Astrocyte (in vitro differentiated cells and primary cell): ENCODE data around the gene KPNA3. TPM values are rescaled to one million over a fixed set of nuclear protein-coding genes. Genes with fewer than 3 reads are reported as not detected.
"Not testable (repeated sequence)": the region's sequence is repeated elsewhere in the genome, so short reads cannot be mapped to it uniquely, and the experiment has no call there.

ENCODE experiments used
- DNase-seq: peaks from one replicate; pipeline ENCODE4 v3.0.0-alpha.2; 2010; ENCODE audit warnings: low read depth
- FAIRE-seq: peaks from 2 replicates; lab custom pipeline; 2011; peaks lifted over from hg19 to GRCh38; lab: Jason Lieb, UNC
- H2AFZ ChIP-seq: 2 replicates; pipeline ENCODE4 v1.6.0; 2012; ENCODE audit warnings: low read depth, low read length, inconsistent platforms
- H3K27ac ChIP-seq: 2 replicates; pipeline ENCODE4 v1.5.1; 2011; ENCODE audit warnings: low read depth, low read length, inconsistent platforms
- H3K27me3 ChIP-seq: 2 replicates; pipeline ENCODE4 v1.6.0; 2011; ENCODE audit warnings: low read length, inconsistent platforms; ENCODE audit not compliant: insufficient read depth
- H3K36me3 ChIP-seq: 2 replicates; pipeline ENCODE4 v1.5.1; 2011; ENCODE audit warnings: low read length, inconsistent platforms; ENCODE audit not compliant: insufficient read depth
- H3K4me1 ChIP-seq: 2 replicates; pipeline ENCODE4 v1.5.1; 2011; ENCODE audit warnings: low read length, inconsistent platforms; ENCODE audit not compliant: insufficient read depth
- H3K4me2 ChIP-seq: 2 replicates; pipeline ENCODE4 v1.6.0; 2012; ENCODE audit warnings: low read length, inconsistent platforms
- H3K4me3 ChIP-seq: 2 replicates; pipeline ENCODE4 v1.5.1; 2011; ENCODE audit warnings: low read depth, mild to moderate bottlenecking, low read length, inconsistent platforms; ENCODE audit not compliant: insufficient read depth
- H3K79me2 ChIP-seq: 2 replicates; pipeline ENCODE4 v1.6.0; 2012; ENCODE audit warnings: mild to moderate bottlenecking, low read length, inconsistent platforms; ENCODE audit not compliant: insufficient read depth
- H3K9ac ChIP-seq: 2 replicates; pipeline ENCODE4 v1.6.0; 2012; ENCODE audit warnings: mild to moderate bottlenecking, low read length, inconsistent platforms
- H3K9me3 ChIP-seq: 2 replicates; pipeline ENCODE4 v1.5.1; 2012; ENCODE audit warnings: low read depth, mild to moderate bottlenecking, low read length, inconsistent platforms; ENCODE audit not compliant: insufficient read depth
- H4K20me1 ChIP-seq: 2 replicates; pipeline ENCODE4 v1.6.0; 2012; ENCODE audit warnings: low read length, inconsistent platforms; ENCODE audit not compliant: insufficient read depth
- H3K27ac Mint-ChIP-seq: one replicate; pipeline ENCODE4 v1.8.0; 2021; ENCODE audit warnings: mild to moderate bottlenecking, mixed read lengths; ENCODE audit not compliant: unreplicated experiment
- H3K27me3 Mint-ChIP-seq: one replicate; pipeline ENCODE4 v1.8.0; 2021; ENCODE audit warnings: low read depth, mixed read lengths; ENCODE audit not compliant: unreplicated experiment
- H3K36me3 Mint-ChIP-seq: one replicate; pipeline ENCODE4 v1.8.0; 2021; ENCODE audit warnings: low read depth, mixed read lengths; ENCODE audit not compliant: unreplicated experiment
- H3K4me1 Mint-ChIP-seq: one replicate; pipeline ENCODE4 v1.8.0; 2021; ENCODE audit warnings: low read depth, mixed read lengths; ENCODE audit not compliant: unreplicated experiment
- H3K4me3 Mint-ChIP-seq: one replicate; pipeline ENCODE4 v1.8.0; 2021; ENCODE audit warnings: mild to moderate bottlenecking, moderate library complexity, mixed read lengths; ENCODE audit not compliant: unreplicated experiment
- H3K9me3 Mint-ChIP-seq: one replicate; pipeline ENCODE4 v1.8.0; 2021; ENCODE audit warnings: mild to moderate bottlenecking, mixed read lengths; ENCODE audit not compliant: unreplicated experiment
- CTCF ChIP-seq: IDR thresholded peaks from 2 replicates; pipeline ENCODE4 v1.5.1; 2011; ENCODE audit warnings: low read depth, mild to moderate bottlenecking, inconsistent platforms, low read length, moderate library complexity; ENCODE audit not compliant: insufficient read depth
- EZH2 ChIP-seq: IDR thresholded peaks from 2 replicates; pipeline ENCODE4 v1.6.1; 2012; ENCODE audit warnings: mild to moderate bottlenecking, low read length, inconsistent platforms; ENCODE audit not compliant: insufficient read depth
- total RNA-seq: library from RNA; stranded (reverse); gene quantifications from 2 replicates; pipeline ENCODE4 v1.2.1, GENCODE V29; 2021

Gene KPNA3
- total RNA-seq, 1 donor from 2014 or later: 62.0 TPM

GRCh38 chr13:49806126-49806536 is 13.6 kb upstream of the KPNA3 start:
- Histone ChIP-seq H2AFZ (no peak overlapping the region), H3K4me2 (no peak overlapping the region), H3K4me3 (no peak overlapping the region), H4K20me1 (no peaks in the 10 kb centered on the region), H3K27ac (no peak overlapping the region), H3K9ac (no peak overlapping the region), H3K36me3 (no peaks in the 10 kb centered on the region), H3K9me3 (no peaks in the 10 kb centered on the region), H3K4me1 (no peaks in the 10 kb centered on the region), H3K79me2 (no peaks in the 10 kb centered on the region), H3K27me3 (peaks cover 9% of the 10 kb centered on the region)
- Mint-ChIP-seq H3K4me1 (peaks cover 6% of the 10 kb centered on the region), H3K9me3 (peaks cover 3% of the 10 kb centered on the region), H3K27ac (no peak overlapping the region), H3K27me3 (peaks cover 8% of the 10 kb centered on the region), H3K4me3 (no peak overlapping the region), H3K36me3 (no peaks in the 10 kb centered on the region)
- TF ChIP-seq EZH2: no peak
- TF ChIP-seq CTCF: no peak
- DNase-seq (no peak), FAIRE-seq (no peak)

GRCh38 chr13:49803047-49803446 is 10.6 kb upstream of the KPNA3 start:
- H3K4me1 ChIP-seq, H2AFZ ChIP-seq, FAIRE-seq, DNase-seq, H3K4me3 Mint-ChIP-seq, H3K4me1 Mint-ChIP-seq, H3K9me3 Mint-ChIP-seq, H3K9ac ChIP-seq, H3K4me3 ChIP-seq, H3K9me3 ChIP-seq, H3K27ac Mint-ChIP-seq, H3K36me3 ChIP-seq, H3K27me3 Mint-ChIP-seq, H4K20me1 ChIP-seq, H3K79me2 ChIP-seq, H3K27ac ChIP-seq, H3K36me3 Mint-ChIP-seq, H3K27me3 ChIP-seq, H3K4me2 ChIP-seq: not testable (repeated sequence)

DNA sequence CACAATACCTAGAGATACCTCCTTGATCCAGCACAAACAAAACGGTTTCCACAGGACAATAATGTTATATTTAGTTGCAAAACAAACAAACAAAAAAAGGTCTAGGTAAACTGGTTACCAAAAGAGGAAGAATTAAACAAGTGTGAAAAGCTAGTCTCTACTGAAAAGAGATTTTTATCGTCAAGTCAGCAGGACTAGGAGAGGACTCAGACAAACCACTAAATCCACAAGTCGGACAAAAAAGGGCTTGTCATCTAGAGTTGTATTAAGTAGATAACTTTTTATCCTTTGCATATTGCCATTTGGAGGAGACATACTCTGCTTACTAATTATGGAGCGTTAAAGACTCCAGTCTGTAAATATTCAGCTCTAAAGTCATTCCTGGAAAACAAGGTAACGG is 9.9 kb upstream of the KPNA3 start:
- Mint-ChIP-seq H3K4me3 (no peak overlapping the region), H3K27ac (no peak overlapping the region), H3K36me3 (no peaks in the 10 kb centered on the region), H3K9me3 (no peaks in the 10 kb centered on the region), H3K27me3 (peaks cover 2% of the 10 kb centered on the region), H3K4me1 (no peaks in the 10 kb centered on the region)
- no peak overlapping the region for H3K4me2 ChIP-seq
- no peak for DNase-seq
- no peak overlapping the region for H2AFZ ChIP-seq
- TF ChIP-seq CTCF (no peak), EZH2 (no peak)
- H3K27me3 ChIP-seq: peaks cover 5% of the 10 kb centered on the region
- no peaks in the 10 kb centered on the region for H3K9me3 ChIP-seq
- H3K4me1 ChIP-seq: no peaks in the 10 kb centered on the region
- no peaks in the 10 kb centered on the region for H3K79me2 ChIP-seq
- H3K36me3 ChIP-seq: no peaks in the 10 kb centered on the region
- no peak overlapping the region for H3K9ac ChIP-seq
- no peak overlapping the region for H3K4me3 ChIP-seq
- no peak overlapping the region for H3K27ac ChIP-seq
- no peaks in the 10 kb centered on the region for H4K20me1 ChIP-seq
- no peak for FAIRE-seq
